ENCODE data around the gene FABP1. TPM values are rescaled to one million over a fixed set of nuclear protein-coding genes. Genes with fewer than 3 reads are reported as not detected.

The FABP1 gene
- total RNA-seq, 2 experiments from 2014 or later = not detected

- Mint-ChIP-seq H3K4me1 (no peaks in the 10 kb centered on the region), H3K4me3 (no peak overlapping the region), H3K27ac (no peak overlapping the region), H3K36me3 (no peaks in the 10 kb centered on the region), H3K9me3 (no peaks in the 10 kb centered on the region), H3K27me3 (peaks cover 6% of the 10 kb centered on the region)
- no peak for ATAC-seq (ENCODE audit: low read depth)
- no peak for DNase-seq
- POLR2A ChIA-PET = no interaction called here
Measured at GRCh38 chr2:88128654-88129312, 921 bp upstream of the FABP1 start.

DNA sequence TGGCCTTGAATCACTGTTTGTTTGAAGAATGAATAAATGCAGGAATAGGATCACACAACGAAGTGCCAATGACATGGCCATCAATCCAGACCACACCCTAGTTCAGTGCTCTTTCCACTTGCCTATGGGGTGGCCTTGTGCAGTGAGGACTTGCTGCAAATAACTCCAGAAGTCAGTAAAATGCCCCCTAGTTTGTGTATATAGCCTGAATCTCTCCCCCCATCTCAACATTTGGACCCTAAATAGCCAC lies 299 bp downstream of the FABP1 start:
- DNase-seq = no peak
- no peak for ATAC-seq (ENCODE audit: low read depth)
- no peak overlapping the region for H3K27ac Mint-ChIP-seq
- H3K36me3 Mint-ChIP-seq = no peaks in the 10 kb centered on the region
- H3K27me3 Mint-ChIP-seq = peaks cover 6% of the 10 kb centered on the region
- no peaks in the 10 kb centered on the region for H3K4me1 Mint-ChIP-seq
- H3K4me3 Mint-ChIP-seq = no peak overlapping the region
- no peaks in the 10 kb centered on the region for H3K9me3 Mint-ChIP-seq
- POLR2A ChIA-PET = no interaction called here

GRCh38 chr2:88126772-88127637 lies 857 bp downstream of the FABP1 start:
- Mint-ChIP-seq H3K27me3 (peaks cover 6% of the 10 kb centered on the region), H3K9me3 (no peaks in the 10 kb centered on the region)

GRCh38 chr2:88125924-88126771 lies 1.7 kb downstream of the FABP1 start:
- no peak overlapping the region for H3K27ac Mint-ChIP-seq
- DNase-seq (no peak), ATAC-seq (ENCODE audit: low read depth) (no peak)
- H3K9me3 Mint-ChIP-seq = no peaks in the 10 kb centered on the region
- POLR2A ChIA-PET = no interaction called here
- H3K4me3 Mint-ChIP-seq = no peak overlapping the region
- H3K27me3 Mint-ChIP-seq = peaks cover 6% of the 10 kb centered on the region
- no peaks in the 10 kb centered on the region for H3K4me1 Mint-ChIP-seq
- H3K36me3 Mint-ChIP-seq = no peaks in the 10 kb centered on the region

More at GRCh38 chr2:88126772-88127637, 857 bp downstream of the FABP1 start:
- ATAC-seq (ENCODE audit: low read depth) (no peak), DNase-seq (no peak)
- no peaks in the 10 kb centered on the region for H3K4me1 Mint-ChIP-seq
- H3K27ac Mint-ChIP-seq = no peak overlapping the region
- H3K4me3 Mint-ChIP-seq = no peak overlapping the region
- H3K36me3 Mint-ChIP-seq = no peaks in the 10 kb centered on the region
- POLR2A ChIA-PET = no interaction called here

DNA sequence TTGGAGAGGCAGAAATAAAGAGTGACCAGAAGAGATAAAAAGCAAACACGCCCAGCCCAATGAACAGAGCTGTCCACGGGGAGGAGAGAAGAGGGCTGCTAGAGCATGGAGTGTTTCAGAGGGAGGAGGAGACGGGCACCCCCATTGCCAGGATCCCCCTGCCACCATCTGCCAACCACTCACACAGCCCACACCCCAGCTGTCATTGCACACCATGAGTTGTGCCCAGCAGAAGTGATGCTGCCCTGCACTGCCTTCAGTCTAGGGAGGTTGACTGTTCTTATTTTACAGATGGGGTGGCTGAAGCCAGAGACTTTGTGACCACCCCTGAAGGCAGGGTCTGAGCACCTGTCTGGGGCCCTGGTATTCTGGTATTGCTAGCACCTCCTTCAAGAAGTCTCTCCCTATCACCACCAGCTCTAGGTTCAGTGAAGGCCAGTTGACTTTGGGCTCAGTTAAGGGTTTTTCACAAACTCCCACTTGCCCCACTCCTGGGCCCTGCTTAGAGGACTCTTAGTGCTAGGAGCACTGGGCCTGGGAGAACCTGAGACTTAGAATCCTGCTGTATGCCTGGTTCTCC lies 2.4 kb downstream of the FABP1 start:
- H3K4me3 Mint-ChIP-seq = no peak overlapping the region
- no peak for ATAC-seq (ENCODE audit: low read depth)
- no peak overlapping the region for H3K27ac Mint-ChIP-seq
- POLR2A ChIA-PET = no interaction called here
- H3K36me3 Mint-ChIP-seq = no peaks in the 10 kb centered on the region
- H3K27me3 Mint-ChIP-seq = peaks cover 6% of the 10 kb centered on the region
- H3K9me3 Mint-ChIP-seq = no peaks in the 10 kb centered on the region
- DNase-seq = no peak
- no peaks in the 10 kb centered on the region for H3K4me1 Mint-ChIP-seq

GRCh38 chr2:88123975-88124917 lies 3.6 kb downstream of the FABP1 start:
- H3K4me1 Mint-ChIP-seq = no peaks in the 10 kb centered on the region
- ATAC-seq (ENCODE audit: low read depth) (no peak), DNase-seq (no peak)
- H3K27me3 Mint-ChIP-seq = peaks cover 6% of the 10 kb centered on the region
- POLR2A ChIA-PET = no interaction called here
- H3K27ac Mint-ChIP-seq = no peak overlapping the region
- no peaks in the 10 kb centered on the region for H3K9me3 Mint-ChIP-seq
- no peak overlapping the region for H3K4me3 Mint-ChIP-seq
- H3K36me3 Mint-ChIP-seq = no peaks in the 10 kb centered on the region

DNA sequence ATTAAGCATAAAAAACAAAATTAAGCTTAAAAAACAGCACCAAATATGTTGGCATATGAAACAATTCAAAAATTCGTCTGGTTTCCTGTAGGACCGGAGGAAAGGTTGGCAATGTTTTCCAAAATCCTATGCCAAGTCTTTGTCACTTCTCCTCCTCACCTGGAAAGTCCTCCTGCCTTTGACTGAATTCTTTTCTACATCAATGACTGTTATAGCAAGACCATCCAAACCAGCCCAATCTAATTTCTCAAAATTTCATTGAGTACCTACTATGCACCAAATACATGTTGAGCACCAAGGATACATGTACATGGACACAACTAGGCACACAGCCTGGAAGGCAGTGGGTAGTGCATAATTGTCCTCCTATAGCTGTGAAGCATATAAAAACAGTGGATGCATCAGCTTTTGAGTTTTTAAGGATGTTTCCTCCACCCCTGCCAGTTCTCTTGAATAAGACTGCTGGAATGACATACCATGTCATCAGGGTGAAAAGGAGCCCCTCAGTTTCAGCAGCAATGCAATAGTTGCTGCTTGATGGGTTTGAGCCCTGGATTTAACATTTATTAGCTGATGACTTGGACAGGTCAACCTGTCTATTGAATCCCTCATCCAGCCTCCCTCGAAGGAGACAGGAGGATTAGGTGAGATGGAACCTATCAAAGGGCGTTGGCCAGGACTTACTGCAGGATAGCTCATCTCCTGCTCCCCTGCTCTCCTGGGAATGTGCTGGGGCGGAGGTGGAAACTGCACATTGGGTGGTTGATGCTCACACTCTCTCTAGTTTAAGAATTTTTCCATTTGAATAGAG lies 4.5 kb downstream of the FABP1 start:
- DNase-seq = no peak
- peaks cover 6% of the 10 kb centered on the region for H3K27me3 Mint-ChIP-seq
- H3K9me3 Mint-ChIP-seq = no peaks in the 10 kb centered on the region
- H3K4me3 Mint-ChIP-seq = no peak overlapping the region
- H3K36me3 Mint-ChIP-seq = no peaks in the 10 kb centered on the region
- POLR2A ChIA-PET = no interaction called here
- H3K27ac Mint-ChIP-seq = no peak overlapping the region
- no peak for ATAC-seq (ENCODE audit: low read depth)
- no peaks in the 10 kb centered on the region for H3K4me1 Mint-ChIP-seq

- no peak overlapping the region for H3K27ac Mint-ChIP-seq
- no peak for ATAC-seq (ENCODE audit: low read depth)
- POLR2A ChIA-PET = no interaction called here
- peaks cover 6% of the 10 kb centered on the region for H3K27me3 Mint-ChIP-seq
- no peaks in the 10 kb centered on the region for H3K36me3 Mint-ChIP-seq
- no peaks in the 10 kb centered on the region for H3K4me1 Mint-ChIP-seq
- no peak for DNase-seq
- H3K9me3 Mint-ChIP-seq = no peaks in the 10 kb centered on the region
- no peak overlapping the region for H3K4me3 Mint-ChIP-seq
Measured at GRCh38 chr2:88122141-88122884, 5.5 kb downstream of the FABP1 start.

DNA sequence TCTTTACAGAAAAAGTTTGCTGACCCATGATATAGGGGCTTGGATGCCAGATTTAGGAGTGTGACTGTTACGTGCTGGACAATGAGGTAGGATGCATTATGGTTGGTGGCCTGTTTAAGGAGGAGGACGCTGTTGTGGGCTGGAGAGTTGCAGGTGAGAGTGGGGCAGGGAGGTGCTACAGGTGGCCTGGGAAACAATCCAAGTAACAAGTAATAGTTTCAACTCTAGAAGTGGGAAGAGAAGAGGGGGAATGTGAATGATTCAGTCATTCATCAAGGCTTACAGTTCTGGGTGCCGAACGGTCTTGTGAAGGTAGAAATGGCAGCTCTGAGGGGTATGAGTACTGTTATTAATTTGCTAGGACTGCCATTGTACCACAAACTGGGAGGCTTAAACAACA lies 6.2 kb downstream of the FABP1 start:
- H3K36me3 Mint-ChIP-seq = no peaks in the 10 kb centered on the region
- no peak overlapping the region for H3K4me3 Mint-ChIP-seq
- no peak for ATAC-seq (ENCODE audit: low read depth)
- no peak overlapping the region for H3K27ac Mint-ChIP-seq
- H3K4me1 Mint-ChIP-seq = no peaks in the 10 kb centered on the region
- no peaks in the 10 kb centered on the region for H3K9me3 Mint-ChIP-seq
- no peak for DNase-seq
- H3K27me3 Mint-ChIP-seq = peaks cover 6% of the 10 kb centered on the region
- POLR2A ChIA-PET = no interaction called here

DNA sequence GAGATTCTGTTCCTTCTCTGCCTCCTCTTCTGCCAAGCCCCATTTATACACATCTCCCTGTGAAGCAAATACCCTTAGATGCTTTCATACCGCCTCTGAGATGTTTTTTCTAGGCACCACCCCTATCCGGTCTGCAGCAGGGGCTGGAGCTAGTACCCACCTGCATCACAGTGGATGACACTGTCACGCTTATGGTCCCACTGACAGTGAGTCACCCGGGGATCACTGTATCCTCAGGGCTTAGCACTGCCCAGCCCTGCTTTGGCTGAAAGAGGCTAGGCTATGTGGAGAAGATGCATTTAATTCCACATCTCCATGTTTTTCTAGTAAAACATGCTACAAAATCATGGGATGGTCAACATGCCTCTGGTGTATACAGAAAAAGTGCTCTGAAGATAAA lies 9.9 kb downstream of the FABP1 start:
- DNase-seq (no peak), ATAC-seq (ENCODE audit: low read depth) (no peak)
- POLR2A ChIA-PET = no interaction called here
- Mint-ChIP-seq H3K4me1 (no peaks in the 10 kb centered on the region), H3K4me3 (no peak overlapping the region), H3K27ac (no peak overlapping the region), H3K27me3 (no peaks in the 10 kb centered on the region), H3K36me3 (no peaks in the 10 kb centered on the region), H3K9me3 (no peaks in the 10 kb centered on the region)

DNA sequence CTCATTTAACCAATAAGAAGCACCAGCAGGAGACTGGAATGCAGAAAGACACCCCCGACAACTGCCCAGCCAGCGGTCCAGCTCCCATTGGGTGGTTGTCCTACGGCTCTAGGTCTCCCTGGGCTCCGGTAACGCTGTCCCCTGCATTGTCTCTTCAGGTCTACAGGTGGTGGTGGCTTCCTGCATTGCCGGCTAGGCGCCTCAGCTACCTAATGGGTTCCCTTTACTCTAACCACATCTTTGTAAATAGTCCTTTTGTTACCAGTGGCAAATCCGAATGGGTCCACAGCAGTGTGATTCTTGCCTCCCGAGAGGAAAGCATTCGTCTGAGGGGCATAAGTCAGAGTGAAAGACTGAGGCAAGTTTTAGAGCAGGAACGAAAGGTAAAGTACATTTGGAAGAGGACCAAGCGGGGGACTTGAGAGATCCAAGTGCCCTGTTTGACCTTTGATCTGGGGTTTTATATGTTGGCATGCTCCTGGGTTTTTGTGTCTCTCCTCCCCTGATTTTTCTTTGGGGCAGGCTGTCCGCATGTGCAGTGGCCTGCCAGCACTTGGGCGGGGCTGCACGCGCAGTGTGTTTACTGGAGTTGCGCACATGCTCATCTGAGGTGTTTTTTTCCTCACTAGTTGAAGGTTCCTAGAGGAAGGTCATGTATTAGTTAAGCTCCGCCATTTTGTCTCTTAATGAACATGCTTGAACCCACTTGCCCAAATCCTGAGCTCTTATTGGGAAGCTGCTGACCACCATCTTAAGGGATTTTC lies 11.0 kb downstream of the FABP1 start:
- Mint-ChIP-seq H3K27me3 (no peaks in the 10 kb centered on the region), H3K4me1 (no peaks in the 10 kb centered on the region), H3K9me3 (no peaks in the 10 kb centered on the region), H3K27ac (no peak overlapping the region), H3K36me3 (no peaks in the 10 kb centered on the region), H3K4me3 (no peak overlapping the region)
- POLR2A ChIA-PET = no interaction called here
- ATAC-seq (ENCODE audit: low read depth) (no peak), DNase-seq (no peak)

All from activated naive CD8-positive, alpha-beta T cell treated with anti-CD3 and anti-CD28 coated beads, Interleukin-2, amount 10 ng/mL, durations not matched to agents 7 days and 5 days (primary cell).